K562 (cell line): ENCODE data around the gene SLC44A5. TPM values are rescaled to one million over a fixed set of nuclear protein-coding genes. Genes with fewer than 3 reads are reported as not detected.
A peak's percentile ranks its signal among the peaks of the same experiment; 100 is the strongest.

Experiments
- ARID1B ChIP-seq: fragments of 450-650 bp; IDR thresholded peaks from 2 replicates; pipeline ENCODE4 v1.6.1; 2016; ENCODE audit warnings: antibody characterized with exemption, mild to moderate bottlenecking, inconsistent platforms
- ATF1 ChIP-seq, 2 experiments: fragments of 450-650 bp in 1 of 2; IDR thresholded peaks; 2 replicates each; pipeline ENCODE4 v1.6.1; 2016; ENCODE audit warnings: missing compliant biosample characterization in 1 of 2, missing genetic modification characterization in 1 of 2
- ATF4 ChIP-seq: fragments of 450-650 bp; formaldehyde crosslinking; IDR thresholded peaks from 2 replicates; pipeline ENCODE4 v1.4.0; 2022; ENCODE audit warnings: mild to moderate bottlenecking, moderate library complexity
- FOS ChIP-seq: IDR thresholded peaks from 3 replicates; pipeline ENCODE4 v1.6.1; 2011; ENCODE audit not compliant: insufficient read length; ENCODE audit errors: extremely low read depth
- HMGN3 ChIP-seq: IDR thresholded peaks from 2 replicates; pipeline ENCODE4 v1.6.1; 2011; ENCODE audit warnings: borderline replicate concordance, low read depth, mild to moderate bottlenecking, mixed read lengths, low read length; ENCODE audit not compliant: insufficient read length; ENCODE audit errors: extremely low read depth
- KDM2B ChIP-seq: fragments of 250-450 bp; sonication (Bioruptor Pico); IDR thresholded peaks from 2 replicates; pipeline ENCODE4 v1.8.0; 2021; ENCODE audit warnings: mild to moderate bottlenecking, moderate library complexity
- MAZ ChIP-seq, 2 experiments: fragments of 450-650 bp in 1 of 2; sonication (generic) in 1 of 2; formaldehyde crosslinking; IDR thresholded peaks in 1 of 2; conservative IDR thresholded peaks in 1 of 2; 2 replicates each; pipeline versions ENCODE4 v1.4.0 to v1.5.0; 2020; ENCODE audit warnings: mild to moderate bottlenecking in 1 of 2, missing genetic modification reagents in 1 of 2
- MBD1 ChIP-seq: fragments of 250-450 bp; sonication (Bioruptor Pico); IDR thresholded peaks from 2 replicates; pipeline ENCODE4 v1.8.0; 2022; ENCODE audit warnings: inconsistent platforms
- NCOR1 ChIP-seq: fragments of 450-650 bp; IDR thresholded peaks from 2 replicates; pipeline ENCODE4 v1.6.1; 2016; ENCODE audit warnings: mild to moderate bottlenecking, moderate library complexity
- PPARD ChIP-seq: fragments of 250-450 bp; sonication (Bioruptor Pico); IDR thresholded peaks from 2 replicates; pipeline ENCODE4 v1.8.0; 2022; ENCODE audit warnings: inconsistent platforms, mild to moderate bottlenecking, moderate library complexity
- REST ChIP-seq, 2 experiments: fragments of 450-650 bp; formaldehyde crosslinking in 1 of 2; IDR thresholded peaks; 2 replicates each; pipeline versions ENCODE4 v1.4.0 to v1.6.1; 2014 to 2020; ENCODE audit warnings: mild to moderate bottlenecking in 2 of 2, borderline replicate concordance in 1 of 2, low read depth in 1 of 2
- SAFB2 ChIP-seq: fragments of 200-400 bp; formaldehyde crosslinking; IDR thresholded peaks from 2 replicates; pipeline ENCODE4 v1.6.1; 2018; ENCODE audit warnings: borderline replicate concordance, low read length, low read depth, moderate library complexity; ENCODE audit not compliant: severe bottlenecking
- SUPT5H ChIP-seq: fragments of 450-650 bp; IDR thresholded peaks from 2 replicates; pipeline ENCODE4 v1.6.1; 2016
- ZC3H4 ChIP-seq: sonication (generic); formaldehyde crosslinking; IDR thresholded peaks from 2 replicates; pipeline ENCODE4 v1.9.0; 2021; ENCODE audit warnings: missing genetic modification reagents, borderline replicate concordance
- ZNF239 ChIP-seq: fragments of 250-450 bp; sonication (Bioruptor Pico); IDR thresholded peaks from 2 replicates; pipeline ENCODE4 v1.4.0; 2020; ENCODE audit warnings: mild to moderate bottlenecking
- ZNF311 ChIP-seq: fragments of 250-450 bp; sonication (Bioruptor Pico); IDR thresholded peaks from 2 replicates; pipeline ENCODE4 v1.4.0; 2020; ENCODE audit warnings: mild to moderate bottlenecking, moderate library complexity
- ZNF707 ChIP-seq: fragments of 250-450 bp; sonication (Bioruptor Pico); conservative IDR thresholded peaks from 2 replicates; pipeline ENCODE4 v1.8.0; 2022; ENCODE audit warnings: inconsistent platforms, mild to moderate bottlenecking, moderate library complexity
- polyA plus RNA-seq, 8 experiments: library from polyadenylated mRNA; depleted of rRNA in 4 of 8; stranded (reverse) in 5 of 8; unstranded in 3 of 8; fragments of >200 nt; fragmentation: Nextera tagmentation in 2 of 8; fragmentation: Illumina TruSeq in 1 of 8; extraction: Ambion mirVana in 2 of 8; extraction: Trizol in 1 of 8; gene quantifications; 2 replicates each; pipeline versions ENCODE4 v1.2.1 to v1.2.3, GENCODE V29; 2011 to 2014; ENCODE audit warnings: inconsistent platforms in 1 of 8, missing spikeins in 1 of 8
- total RNA-seq, 7 experiments: library from RNA; depleted of rRNA in 6 of 7; stranded (reverse); fragments of >200 nt in 6 of 7; fragmentation: Illumina TruSeq in 2 of 7; extraction: Trizol in 2 of 7; gene quantifications; 2 replicates each; pipeline versions ENCODE4 v1.2.1 to v1.2.3, GENCODE V29; 2011 to 2021; ENCODE audit warnings: low replicate concordance in 1 of 7

The SLC44A5 gene
- total and polyA plus RNA-seq, 9 of the 15 experiments (the other 6 are each of a cell fraction or from before 2014, with no cell fraction given), result 1.2 to 10.1 (median 3.2) TPM

- TF ChIP-seq HMGN3, result no peak
- TF ChIP-seq SUPT5H, result no peak
- TF ChIP-seq ATF1 (CRISPR knock-in tag; IDR thresholded peaks at IDR 0.05), result no peak
- TF ChIP-seq ATF1 (tag; IDR thresholded peaks at IDR 0.05), result 0 out of 2 replicates have a peak, but pooled peaks have one; percentile 24
- 0 out of 4 replicates have a peak, but pooled peaks of 1 of the 2 experiments have one; percentile 23 for TF ChIP-seq MAZ (CRISPR knock-in tag; conservative IDR thresholded peaks at IDR 0.05 in 1 of 2, IDR thresholded peaks at IDR 0.05 in 1 of 2)
- TF ChIP-seq ZNF311 (CRISPR knock-in tag), result no peak
- TF ChIP-seq ATF4 (CRISPR knock-in tag), result no peak
- TF ChIP-seq ZNF707 (CRISPR knock-in tag), result no peak
- TF ChIP-seq ZC3H4, result no peak
- no peak for TF ChIP-seq FOS
- peak; percentile 73; the same call in 1 of the 2 replicates for TF ChIP-seq REST (IDR thresholded peaks at IDR 0.05; ENCODE audit: borderline replicate concordance)
- TF ChIP-seq REST (CRISPR knock-in tag; IDR thresholded peaks at IDR 0.05; ENCODE audit: low read depth), result no peak
- TF ChIP-seq MBD1 (CRISPR knock-in tag), result no peak
- no peak for TF ChIP-seq PPARD (CRISPR knock-in tag)
- peak; percentile 8; the same call in 1 of the 2 replicates for TF ChIP-seq NCOR1
- TF ChIP-seq ARID1B, result 0 out of 2 replicates have a peak, but pooled peaks have one; percentile 25
- no peak for TF ChIP-seq ZNF239
- no peak for TF ChIP-seq KDM2B
- no peak for TF ChIP-seq SAFB2
These were observed 29.2 kb upstream of the SLC44A5 start (continued) for GRCh38 chr1:75640137-75640536.
